HG03469 (cell line): Measurements from ENCODE around the gene CEACAM16.

Source experiments
- ATAC-seq: cut with Tn5 transposase; IDR thresholded peaks from one replicate; pipeline ENCODE4 v1.9.1; 2021; ENCODE audit warnings: mild to moderate bottlenecking, moderate library complexity, moderate number of reproducible peaks; ENCODE audit not compliant: unreplicated experiment

CEACAM16 gene

GRCh38 chr19:44757735-44758505 is 59.0 kb downstream of the CEACAM16 start:
- ATAC-seq = no peak

GRCh38 chr19:44758596-44758995 is 59.6 kb downstream of the CEACAM16 start:
- ATAC-seq = no peak

- no peak for ATAC-seq
These were observed 60.3 kb downstream of the CEACAM16 start for GRCh38 chr19:44759083-44759804.
